Measurements from ENCODE around the gene ZNF273.
"Not testable (repeated sequence)": the region's sequence is repeated elsewhere in the genome, so short reads cannot be mapped to it uniquely, and the experiment has no call there.

The ZNF273 gene

GRCh38 chr7:64944667-64945502 is 41.8 kb downstream of the ZNF273 start:
- DNase-seq (ENCODE audit: low read depth): not testable (repeated sequence)

DNA sequence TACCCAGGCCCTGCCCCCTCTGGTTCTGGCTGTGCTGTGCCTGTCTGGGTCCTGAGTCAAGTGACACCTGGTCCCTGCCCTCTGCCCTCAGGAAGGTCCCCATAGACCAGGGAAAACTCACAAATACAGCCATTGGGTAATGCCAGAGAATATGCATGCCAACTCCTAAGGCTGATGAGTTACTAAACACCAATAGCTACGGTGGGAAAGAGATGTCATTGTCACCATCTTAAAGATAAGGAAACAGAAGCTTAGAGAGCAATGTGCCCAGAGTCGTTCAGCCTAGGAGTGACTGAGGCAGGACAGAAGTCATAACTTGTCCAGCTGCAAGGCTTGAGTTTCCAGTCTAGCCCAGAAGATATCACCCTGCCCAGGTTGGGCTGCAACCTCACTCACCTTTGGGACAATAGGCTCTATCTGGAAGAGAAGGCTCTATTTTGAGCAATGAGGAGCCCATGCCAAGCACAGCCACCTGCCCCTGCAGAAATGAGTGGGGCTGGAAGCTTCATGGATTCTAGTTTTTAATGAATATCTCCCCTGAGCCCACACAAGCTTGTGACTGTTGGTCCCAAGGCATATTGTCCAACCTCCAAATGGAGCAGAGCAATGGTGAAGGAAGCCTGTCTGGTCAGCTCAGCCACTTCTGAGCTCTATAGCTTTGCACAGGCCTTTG is 42.6 kb downstream of the ZNF273 start:
- DNase-seq (ENCODE audit: low read depth): no peak

DNA sequence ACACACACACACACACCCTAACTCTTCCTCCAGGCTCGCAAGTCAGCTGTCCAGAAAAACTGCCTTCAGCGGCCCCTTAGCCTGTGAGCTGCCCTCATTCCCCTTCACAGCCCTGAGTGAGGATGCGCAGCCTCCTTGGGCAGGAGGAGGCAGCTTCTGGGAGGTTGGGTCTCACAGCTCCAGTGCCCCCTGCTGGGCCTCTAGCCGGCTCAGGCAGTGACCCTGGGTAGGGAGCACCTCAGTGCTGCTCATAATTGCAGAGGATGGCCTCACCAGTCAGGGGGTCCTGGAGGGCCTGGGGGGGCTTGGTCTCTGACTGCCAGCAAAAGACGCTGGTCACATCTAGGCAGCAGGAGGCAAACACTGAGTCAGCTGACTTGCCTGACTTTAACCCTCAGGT is 43.7 kb downstream of the ZNF273 start:
- no peak for DNase-seq (ENCODE audit: low read depth)

DNA sequence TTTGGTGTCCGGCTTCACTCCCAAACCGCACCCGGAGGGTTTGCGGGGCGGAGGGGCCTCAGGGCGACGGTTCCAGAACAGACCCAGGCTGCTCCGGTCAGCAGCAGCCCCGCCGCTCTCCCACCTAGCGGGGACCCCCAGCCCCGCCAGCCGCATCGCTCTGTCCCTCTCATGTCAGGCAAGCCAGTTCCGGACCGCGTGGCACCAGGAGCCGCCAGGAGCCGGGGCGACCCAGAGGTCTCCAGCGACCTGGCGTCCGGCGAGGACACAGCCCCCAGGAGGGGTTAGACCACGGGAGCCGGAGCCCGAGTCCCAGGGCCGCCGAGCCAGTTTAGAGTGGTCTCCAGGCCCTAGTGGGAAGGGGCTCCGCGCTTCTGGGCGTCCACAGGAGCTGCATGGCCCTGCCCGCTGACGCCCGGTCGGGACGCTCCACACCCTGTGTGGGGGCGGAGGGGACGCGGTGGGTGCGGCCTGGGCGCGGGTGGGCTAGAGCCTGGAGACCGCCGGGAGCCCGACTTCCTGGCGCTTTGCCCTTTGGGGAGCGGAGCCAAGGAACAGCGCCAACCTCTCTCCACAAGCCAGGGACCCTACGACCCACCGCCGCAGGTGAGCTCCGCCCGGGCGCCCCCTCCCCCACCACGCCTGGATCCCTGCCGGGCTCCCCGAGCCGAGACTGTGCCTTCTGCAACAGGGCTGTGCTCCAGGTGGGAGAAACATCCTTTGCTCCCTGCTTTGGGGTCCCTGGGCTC is 44.4 kb downstream of the ZNF273 start:
- no peak for DNase-seq (ENCODE audit: low read depth)

- DNase-seq (ENCODE audit: low read depth): not testable (repeated sequence)
These were observed 45.7 kb downstream of the ZNF273 start for GRCh38 chr7:64948774-64949173.

- not testable (repeated sequence) for DNase-seq (ENCODE audit: low read depth)
These were observed 47.6 kb downstream of the ZNF273 start for GRCh38 chr7:64950673-64951072.

- peak; percentile 40 for DNase-seq (ENCODE audit: low read depth)
These were observed 48.3 kb downstream of the ZNF273 start for GRCh38 chr7:64951250-64951848.

GRCh38 chr7:64959072-64959747 is 56.1 kb downstream of the ZNF273 start:
- DNase-seq (ENCODE audit: low read depth): no peak

DNA sequence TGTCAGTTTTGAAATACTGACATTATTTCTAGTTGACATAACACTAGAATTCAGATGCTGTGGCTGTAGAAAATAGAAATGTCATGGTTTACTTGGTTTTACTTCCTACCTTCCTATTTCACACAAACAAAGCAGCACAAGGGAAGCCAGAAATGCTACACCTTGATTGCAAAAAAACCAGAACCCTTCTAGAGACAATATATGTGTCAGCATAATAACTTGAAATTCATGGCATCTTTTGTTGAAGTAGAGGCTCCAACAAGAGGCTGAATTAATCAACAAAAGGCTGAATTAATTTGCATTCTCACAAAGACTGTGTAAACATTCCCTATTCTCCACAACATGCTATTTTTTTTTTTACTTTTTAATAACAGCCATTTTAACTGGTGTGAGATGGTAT is 62.5 kb downstream of the ZNF273 start:
- DNase-seq (ENCODE audit: low read depth): no peak

DNA sequence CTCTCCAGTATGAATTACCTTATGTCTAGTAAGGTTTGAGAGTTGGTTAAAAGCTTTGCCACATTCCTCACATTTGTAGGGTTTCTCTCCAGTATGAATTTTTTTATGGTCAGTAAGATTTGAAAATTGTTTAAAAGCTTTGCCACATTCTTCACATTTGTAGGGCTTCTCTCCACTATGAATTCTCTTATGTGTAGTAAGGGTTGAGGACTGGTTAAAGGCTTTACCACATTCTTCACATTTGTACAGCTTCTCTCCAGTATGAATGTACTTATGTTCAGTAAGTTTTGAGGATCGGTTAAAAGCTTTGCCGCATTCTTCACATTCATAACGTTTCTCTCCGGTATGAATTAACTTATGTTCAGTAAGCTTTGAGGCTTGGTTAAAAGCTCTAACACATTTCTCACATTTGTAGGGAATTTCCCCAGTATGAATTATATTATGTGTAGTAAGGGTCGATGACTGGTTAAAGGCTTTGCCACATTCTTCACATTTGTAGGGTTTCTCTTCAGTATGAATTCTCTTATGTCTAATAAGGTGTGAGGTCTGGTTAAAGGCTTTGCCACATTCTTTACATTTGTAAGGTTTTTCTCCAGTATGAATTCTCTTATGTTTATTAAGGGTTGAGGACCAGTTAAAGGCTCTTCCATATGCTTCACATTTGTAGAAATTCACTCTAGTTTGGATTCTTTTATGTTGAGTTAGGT is 75.6 kb downstream of the ZNF273 start:
- no peak for DNase-seq (ENCODE audit: low read depth)
